ENCODE results near the gene GNPAT.

- TF ChIP-seq CTCF (conservative IDR thresholded peaks at IDR 0.05; ENCODE audit: low read depth in 2 of 2) (no peak), EZH2 (IDR thresholded peaks at IDR 0.05; ENCODE audit: low read depth, unreplicated experiment) (no peak)
Measured at GRCh38 chr1:231232870-231233734, 7.9 kb upstream of the GNPAT start.

Measured in GM23338 (cell line).